HCT116 (cell line): ENCODE data around the gene MINDY1. TPM values are rescaled to one million over a fixed set of nuclear protein-coding genes. Genes with fewer than 3 reads are reported as not detected.

Experiments used
- ATAC-seq: fragments of 200-7000 bp; cut with Tn5 transposase; 2 replicates; pipeline ENCODE4 v1.9.1; 2020; ENCODE audit warnings: mild to moderate bottlenecking, moderate library complexity
- BruUV-seq: library from RNA; stranded (reverse); fragments of 400-500 nt; replicated peaks from 2 replicates; lab custom pipeline; 2021; lab: Mats Ljungman, UMichigan
- CTCF ChIA-PET: fragments of 300-600 bp; sonication (Branson Sonifier 250); formaldehyde crosslinking; loops from one replicate; lab custom pipeline; 2021; ENCODE audit warnings: antibody characterized with exemption; lab: Charles Lee
- POLR2A ChIA-PET: fragments of 300-600, 350-600 bp; sonication (Branson Sonifier 250); formaldehyde crosslinking; loops from one replicate; lab custom pipeline; 2021; ENCODE audit warnings: antibody characterized with exemption; lab: Charles Lee
- RAD21 ChIA-PET, 2 experiments: fragments of 300-600 bp; sonication (Branson Sonifier 250); formaldehyde crosslinking; loops; one replicate each; lab custom pipeline; 2023; ENCODE audit warnings: low total read pairs in 2 of 2; ENCODE audit not compliant: uncharacterized antibody in 2 of 2, unreplicated experiment in 2 of 2, low non-redundant PET in 1 of 2; lab: Charles Lee
- DNase-seq: peaks from one replicate; pipeline ENCODE4 v3.0.0-alpha.2; 2010; ENCODE audit warnings: low read depth, low spot score
- H2AFZ ChIP-seq: fragments of 200-600 bp; shearing (Covaris generic), sonication (generic); 2 replicates; pipeline ENCODE4 v1.6.1; 2017; ENCODE audit warnings: low read depth, mixed run types, mixed read lengths, antibody characterized with exemption, low read length; ENCODE audit not compliant: poor library complexity, severe bottlenecking
- H3K27ac ChIP-seq: 2 replicates; pipeline ENCODE4 v1.5.1; 2012; ENCODE audit warnings: low read depth, low read length
- H3K27me3 ChIP-seq: fragments of 200-600 bp; sonication (generic); 2 replicates; pipeline ENCODE4 v1.6.1; 2016; ENCODE audit warnings: mixed run types, low read length, mixed read lengths; ENCODE audit not compliant: insufficient read depth
- H3K36me3 ChIP-seq, 2 experiments: fragments of 200-500 bp in 1 of 2; fragments of 200-600 bp in 1 of 2; sonication (Bioruptor generic) in 1 of 2; sonication (generic) in 1 of 2; 2 replicates each; pipeline versions ENCODE4 v1.5.1 to v1.6.1; 2014 to 2016; ENCODE audit warnings: low read length in 2 of 2, inconsistent platforms in 1 of 2, mixed read lengths in 1 of 2, mixed run types in 1 of 2; ENCODE audit not compliant: insufficient read depth in 2 of 2, control insufficient read depth in 1 of 2
- H3K4me1 ChIP-seq, 2 experiments: fragments of 200-600 bp in 1 of 2; sonication (generic) in 1 of 2; 2 replicates each; pipeline versions ENCODE4 v1.5.1 to v1.6.1; 2012 to 2017; ENCODE audit warnings: low read length in 2 of 2, inconsistent platforms in 1 of 2, mild to moderate bottlenecking in 1 of 2, mixed read lengths in 1 of 2, mixed run types in 1 of 2, moderate library complexity in 1 of 2; ENCODE audit not compliant: insufficient read depth in 2 of 2, control insufficient read depth in 1 of 2
- H3K4me2 ChIP-seq: fragments of 200-600 bp; sonication (generic); 2 replicates; pipeline ENCODE4 v1.6.1; 2017; ENCODE audit warnings: mixed run types, low read length, mixed read lengths
- H3K4me3 ChIP-seq, 2 experiments: fragments of 200-600 bp in 1 of 2; sonication (generic) in 1 of 2; replicated peaks in 1 of 2; 2 replicates each; pipeline ENCODE4 v1.5.1; 2011 to 2016; ENCODE audit warnings: low read length in 2 of 2, control low read depth in 1 of 2, low read depth in 1 of 2, mild to moderate bottlenecking in 1 of 2, mixed read lengths in 1 of 2, mixed run types in 1 of 2
- H3K79me2 ChIP-seq: fragments of 200-600 bp; sonication (generic); 2 replicates; pipeline ENCODE4 v1.6.1; 2017; ENCODE audit warnings: mild to moderate bottlenecking, mixed run types, low read length, moderate library complexity, mixed read lengths; ENCODE audit not compliant: insufficient read depth
- H3K9ac ChIP-seq: fragments of 200-600 bp; sonication (generic); 2 replicates; pipeline ENCODE4 v1.6.1; 2016; ENCODE audit warnings: low read length, mixed read lengths
- H3K9me2 ChIP-seq: fragments of 200-600 bp; sonication (generic), shearing (Covaris generic); 2 replicates; pipeline ENCODE4 v1.6.1; 2017; ENCODE audit warnings: mixed run types, mild to moderate bottlenecking, moderate library complexity; ENCODE audit not compliant: insufficient read depth
- H3K9me3 ChIP-seq, 2 experiments: fragments of 200-500 bp in 1 of 2; fragments of 200-600 bp in 1 of 2; sonication (Bioruptor generic) in 1 of 2; sonication (generic) in 1 of 2; 2 replicates each; pipeline ENCODE4 v1.6.1; 2014 to 2017; ENCODE audit warnings: low read length in 2 of 2, mixed read lengths in 2 of 2, inconsistent platforms in 1 of 2, low read depth in 1 of 2, mild to moderate bottlenecking in 1 of 2, mixed run types in 1 of 2, moderate library complexity in 1 of 2; ENCODE audit not compliant: control insufficient read depth in 1 of 2, insufficient read depth in 1 of 2
- H4K20me1 ChIP-seq: fragments of 200-600 bp; sonication (generic), shearing (Covaris generic); 2 replicates; pipeline ENCODE4 v1.6.1; 2017; ENCODE audit warnings: mixed run types, mild to moderate bottlenecking, moderate library complexity; ENCODE audit not compliant: insufficient read depth
- CTCF ChIP-seq, 3 experiments: fragments of 200-600 bp in 1 of 3; sonication (generic) in 1 of 3; IDR thresholded peaks in 2 of 3; conservative IDR thresholded peaks in 1 of 3; 2 replicates each; pipeline ENCODE4 v1.5.1; 2012 to 2017; ENCODE audit warnings: low read depth in 2 of 3, low read length in 2 of 3, antibody characterized with exemption in 1 of 3, borderline replicate concordance in 1 of 3, control low read depth in 1 of 3, mild to moderate bottlenecking in 1 of 3, mixed read lengths in 1 of 3, mixed run types in 1 of 3, moderate library complexity in 1 of 3; ENCODE audit not compliant: insufficient read depth in 1 of 3
- FOSL1 ChIP-seq: IDR thresholded peaks from 2 replicates; pipeline ENCODE4 v1.6.1; 2012; ENCODE audit warnings: low read depth
- MAX ChIP-seq: IDR thresholded peaks from 2 replicates; pipeline ENCODE4 v1.6.1; 2012
- POLR2AphosphoS5 ChIP-seq: IDR thresholded peaks from 2 replicates; pipeline ENCODE4 v1.6.1; 2011; ENCODE audit warnings: mild to moderate bottlenecking, low read depth, low read length, moderate library complexity
- RAD21 ChIP-seq: IDR thresholded peaks from 2 replicates; pipeline ENCODE4 v1.6.1; 2012; ENCODE audit warnings: low read depth, mild to moderate bottlenecking
- SP1 ChIP-seq: IDR thresholded peaks from 2 replicates; pipeline ENCODE4 v1.6.1; 2012; ENCODE audit warnings: low read depth
- intact Hi-C: fragments of 100-400 bp; cut with micrococcal nuclease; formaldehyde crosslinking; loops from 2 replicates; pipeline ENCODE4 v1.10.0; 2022
- total RNA-seq: library from RNA; stranded (reverse); gene quantifications from one replicate; pipeline ENCODE4 v1.2.1, GENCODE V29; 2021; ENCODE audit not compliant: unreplicated experiment

The MINDY1 gene
- total RNA-seq, 1 experiment from 2014 or later = 1.2 TPM

- no peak for TF ChIP-seq MAX
- no peak for TF ChIP-seq CTCF (IDR thresholded peaks at IDR 0.05 in 2 of 3, conservative IDR thresholded peaks at IDR 0.05 in 1 of 3; ENCODE audit: borderline replicate concordance in 1 of 3, insufficient read depth in 1 of 3, low read depth in 2 of 3, low read length in 2 of 3)
- TF ChIP-seq, all 23 proteins: peak for 0
Measured at GRCh38 chr1:150960646-150961045, 46.1 kb downstream of the MINDY1 start (continued).

GRCh38 chr1:150957666-150958065 lies 49.0 kb downstream of the MINDY1 start:
- POLR2A ChIA-PET = no interaction called here
- no peaks in the 10 kb centered on the region for H3K4me1 ChIP-seq
- peaks cover 40 to 45% of the 10 kb centered on the region in 2 experiments for H3K36me3 ChIP-seq
- DNase-seq (no peak), ATAC-seq (no peak)
- H3K9me3 ChIP-seq = no peaks in the 10 kb centered on the region
- no peak overlapping the region for H3K9ac ChIP-seq
- H3K4me3 ChIP-seq = no peak overlapping the region
- CTCF ChIA-PET = interaction anchor here (0.5 kb wide), 1 partner anchor 157 kb away, joined by 3 read pairs; no protein-coding TSS in a partner anchor
- H3K27ac ChIP-seq = no peak overlapping the region
- BruUV-seq = no TSS peak
- H3K9me2 ChIP-seq = no peaks in the 10 kb centered on the region
- H3K79me2 ChIP-seq = no peaks in the 10 kb centered on the region
- RAD21 ChIA-PET = interaction anchor here in 1 of 2 experiments (0.7 kb wide), 1 partner anchor 1054 kb away, joined by 3 read pairs; no protein-coding TSS in a partner anchor
- H3K27me3 ChIP-seq = no peaks in the 10 kb centered on the region
- no peaks in the 10 kb centered on the region for H4K20me1 ChIP-seq
- intact Hi-C loops = no loop called here
- H2AFZ ChIP-seq = no peak overlapping the region
- H3K4me2 ChIP-seq = no peak overlapping the region
- TF ChIP-seq RAD21 = no peak
- TF ChIP-seq FOSL1 = no peak
- no peak for TF ChIP-seq POLR2AphosphoS5
- TF ChIP-seq SP1 = no peak
- no peak for TF ChIP-seq CTCF (IDR thresholded peaks at IDR 0.05 in 2 of 3, conservative IDR thresholded peaks at IDR 0.05 in 1 of 3; ENCODE audit: borderline replicate concordance in 1 of 3, insufficient read depth in 1 of 3, low read depth in 2 of 3, low read length in 2 of 3)
- no peak for TF ChIP-seq MAX
